Esophagus muscularis mucosa (tissue), 3 donors: ENCODE data around the gene RELT.

Source experiments
- CTCF ChIP-seq, 3 experiments: fragments of 200-600 bp in 2 of 3; fragments of 450-650 bp in 1 of 3; sonication (generic) in 2 of 3; IDR thresholded peaks; one replicate each; pipeline ENCODE4 v1.5.1; 2017 to 2019; ENCODE audit warnings: antibody characterized with exemption in 3 of 3, mild to moderate bottlenecking in 2 of 3, moderate library complexity in 1 of 3
- POLR2A ChIP-seq: fragments of 450-650 bp; IDR thresholded peaks from one replicate; pipeline ENCODE4 v1.6.1; 2017; ENCODE audit warnings: antibody characterized with exemption, moderate library complexity, mild to moderate bottlenecking, low read depth
- POLR2AphosphoS5 ChIP-seq, 2 donors: sonication (generic); formaldehyde crosslinking; IDR thresholded peaks; one replicate each; pipeline ENCODE4 v1.6.1; 2017; ENCODE audit warnings: antibody characterized with exemption in 2 of 2

- no peak for TF ChIP-seq POLR2A
- TF ChIP-seq POLR2AphosphoS5 (IDR thresholded peaks at IDR 0.05): no peak
- peak in 1 of 3 experiments; percentile 12 for TF ChIP-seq CTCF (IDR thresholded peaks at IDR 0.05)
Observed at GRCh38 chr11:73359930-73360742, 16.1 kb upstream of the RELT start.
